ENCODE measurements around the gene AFDN. TPM values are rescaled to one million over a fixed set of nuclear protein-coding genes. Genes with fewer than 3 reads are reported as not detected.

Gene AFDN
- total RNA-seq, 4 donors from 2014 or later: 66.9 to 88.0 (median 75.3) TPM

- intact Hi-C loops (cut with DNase I): no loop called here
- no peak for TF ChIP-seq EP300 (IDR thresholded peaks at IDR 0.05)
- peaks cover 0 to 5% (median 0%) of the 10 kb centered on the region in 4 donors for H3K27me3 ChIP-seq
- H3K9me3 ChIP-seq: no peaks in the 10 kb centered on the region
- no peak for DNase-seq (ENCODE audit: extremely low spot score)
- no peak overlapping the region for H3K4me3 ChIP-seq
- no peaks in the 10 kb centered on the region for H3K36me3 ChIP-seq
- H3K27ac ChIP-seq (replicated peaks in 1 of 4): no peak overlapping the region
- H3K4me1 ChIP-seq: peaks cover 3 to 11% (median 7%) of the 10 kb centered on the region in 4 donors
- 90% methylated on average over 32 of the region's 43 CpGs for WGBS
These were observed 151.2 kb downstream of the AFDN start for GRCh38 chr6:167977717-167978467.

- Histone ChIP-seq H3K27ac (replicated peaks in 1 of 4) (no peak overlapping the region), H3K9me3 (no peaks in the 10 kb centered on the region), H3K4me1 (peaks cover 3 to 11% (median 7%) of the 10 kb centered on the region in 4 donors), H3K27me3 (peaks cover 0 to 5% (median 0%) of the 10 kb centered on the region in 4 donors), H3K36me3 (no peaks in the 10 kb centered on the region), H3K4me3 (no peak overlapping the region)
- 74% methylated on average over 7 of the region's 7 CpGs for WGBS
- intact Hi-C loops (cut with DNase I): no loop called here
- no peak for DNase-seq (ENCODE audit: extremely low spot score)
- no peak for TF ChIP-seq POLR2AphosphoS5 (IDR thresholded peaks at IDR 0.05)
- no peak for TF ChIP-seq POLR2A (IDR thresholded peaks at IDR 0.05; ENCODE audit: low read depth)
- TF ChIP-seq EP300 (IDR thresholded peaks at IDR 0.05): no peak
- TF ChIP-seq CTCF (IDR thresholded peaks at IDR 0.05): no peak
These were observed 151.9 kb downstream of the AFDN start for GRCh38 chr6:167978607-167979006.

- Histone ChIP-seq H3K9me3 (no peaks in the 10 kb centered on the region), H3K4me3 (no peak overlapping the region), H3K27me3 (peaks cover 0 to 5% (median 0%) of the 10 kb centered on the region in 4 donors), H3K27ac (replicated peaks in 1 of 4) (no peak overlapping the region), H3K4me1 (peaks cover 3 to 7% (median 4%) of the 10 kb centered on the region in 4 donors), H3K36me3 (no peaks in the 10 kb centered on the region)
- TF ChIP-seq CTCF (IDR thresholded peaks at IDR 0.05) (no peak), POLR2AphosphoS5 (IDR thresholded peaks at IDR 0.05) (no peak), EP300 (IDR thresholded peaks at IDR 0.05) (no peak), POLR2A (IDR thresholded peaks at IDR 0.05; ENCODE audit: low read depth) (no peak)
- intact Hi-C loops (cut with DNase I): no loop called here
- no peak for DNase-seq (ENCODE audit: extremely low spot score)
- 91% methylated on average over 11 of the region's 12 CpGs for WGBS
These were observed 152.9 kb downstream of the AFDN start for GRCh38 chr6:167979436-167980139.

- Histone ChIP-seq H3K27ac (replicated peaks in 1 of 4) (no peak overlapping the region), H3K4me3 (no peak overlapping the region), H3K27me3 (peaks cover 0 to 5% (median 0%) of the 10 kb centered on the region in 4 donors), H3K4me1 (no peaks in the 10 kb centered on the region), H3K9me3 (no peaks in the 10 kb centered on the region), H3K36me3 (no peaks in the 10 kb centered on the region)
- no peak for DNase-seq (ENCODE audit: extremely low spot score)
- TF ChIP-seq EP300 (IDR thresholded peaks at IDR 0.05) (no peak), POLR2AphosphoS5 (IDR thresholded peaks at IDR 0.05) (no peak), CTCF (IDR thresholded peaks at IDR 0.05) (no peak), POLR2A (IDR thresholded peaks at IDR 0.05; ENCODE audit: low read depth) (no peak)
- intact Hi-C loops (cut with DNase I): no loop called here
- 77% methylated on average over 3 of the region's 3 CpGs for WGBS
These were observed 154.3 kb downstream of the AFDN start for GRCh38 chr6:167980911-167981580.

- WGBS: 80% methylated on average over 6 of the region's 7 CpGs
- H3K4me1 ChIP-seq: no peaks in the 10 kb centered on the region
- no peak overlapping the region for H3K4me3 ChIP-seq
- H3K27me3 ChIP-seq: peaks cover 0 to under 1% (median 0%) of the 10 kb centered on the region in 4 donors
- intact Hi-C loops (cut with DNase I): no loop called here
- DNase-seq (ENCODE audit: extremely low spot score): no peak
- H3K36me3 ChIP-seq: no peaks in the 10 kb centered on the region
- no peaks in the 10 kb centered on the region for H3K9me3 ChIP-seq
- no peak overlapping the region for H3K27ac ChIP-seq (replicated peaks in 1 of 4)
- no peak for TF ChIP-seq CTCF (IDR thresholded peaks at IDR 0.05)
- no peak for TF ChIP-seq POLR2AphosphoS5 (IDR thresholded peaks at IDR 0.05)
- no peak for TF ChIP-seq EP300 (IDR thresholded peaks at IDR 0.05)
- no peak for TF ChIP-seq POLR2A (IDR thresholded peaks at IDR 0.05; ENCODE audit: low read depth)
These were observed 155.3 kb downstream of the AFDN start for GRCh38 chr6:167981916-167982462.
